Muscle layer of colon (tissue), 2 donors: ENCODE data around the gene NUP214.

ENCODE experiments used
- H3K27ac ChIP-seq: one replicate; pipeline ENCODE4 v1.7.0; 2013; ENCODE audit warnings: low read depth, mild to moderate bottlenecking, low read length, moderate library complexity
- H3K27me3 ChIP-seq, 2 donors: one replicate each; pipeline ENCODE4 v1.7.0; 2013; ENCODE audit warnings: low read length in 2 of 2, mild to moderate bottlenecking in 2 of 2; ENCODE audit not compliant: insufficient read depth in 2 of 2, control insufficient read depth in 1 of 2
- H3K36me3 ChIP-seq: one replicate; pipeline ENCODE4 v1.7.0; 2013; ENCODE audit warnings: mild to moderate bottlenecking, low read length; ENCODE audit not compliant: insufficient read depth
- H3K4me1 ChIP-seq: one replicate; pipeline ENCODE4 v1.7.0; 2013; ENCODE audit warnings: mild to moderate bottlenecking, low read length; ENCODE audit not compliant: insufficient read depth
- H3K4me3 ChIP-seq, 2 donors: one replicate each; pipeline ENCODE4 v1.7.0; 2013; ENCODE audit warnings: low read length in 2 of 2, low read depth in 1 of 2, mild to moderate bottlenecking in 1 of 2, moderate library complexity in 1 of 2
- H3K9ac ChIP-seq: one replicate; pipeline ENCODE4 v1.7.0; 2013; ENCODE audit warnings: low read length
- H3K9me3 ChIP-seq: one replicate; pipeline ENCODE4 v1.7.0; 2013; ENCODE audit warnings: mild to moderate bottlenecking, low read length
- donor health status: abdominal sarcoma.
- donor health status: Adenocarcinoma of cecum.

Gene NUP214

DNA sequence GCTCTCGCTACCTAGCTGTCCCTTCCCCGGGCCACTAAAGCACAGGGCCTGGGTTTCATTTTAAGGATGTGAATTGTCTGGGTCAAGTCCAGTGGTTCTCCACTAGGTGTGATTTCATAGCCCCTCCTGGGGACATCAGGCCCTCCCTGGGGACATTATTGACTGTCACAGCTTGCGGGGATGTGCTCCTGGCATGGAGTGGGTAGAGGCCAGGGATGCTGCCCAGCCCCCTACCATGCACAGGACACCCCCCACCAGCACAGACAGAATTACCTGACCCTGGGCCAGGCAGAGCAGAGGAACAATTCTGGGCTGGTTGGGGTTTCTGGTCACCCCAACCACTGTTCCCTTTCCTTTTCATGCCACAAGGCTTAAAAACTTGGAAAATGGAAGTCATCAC lies 146.8 kb downstream of the NUP214 start:
- Histone ChIP-seq H3K4me1 (no peaks in the 10 kb centered on the region), H3K9me3 (no peaks in the 10 kb centered on the region), H3K4me3 (no peak overlapping the region), H3K27me3 (peaks cover 0 to 28% of the 10 kb centered on the region in 2 donors), H3K36me3 (no peaks in the 10 kb centered on the region), H3K27ac (no peak overlapping the region), H3K9ac (no peak overlapping the region)

DNA sequence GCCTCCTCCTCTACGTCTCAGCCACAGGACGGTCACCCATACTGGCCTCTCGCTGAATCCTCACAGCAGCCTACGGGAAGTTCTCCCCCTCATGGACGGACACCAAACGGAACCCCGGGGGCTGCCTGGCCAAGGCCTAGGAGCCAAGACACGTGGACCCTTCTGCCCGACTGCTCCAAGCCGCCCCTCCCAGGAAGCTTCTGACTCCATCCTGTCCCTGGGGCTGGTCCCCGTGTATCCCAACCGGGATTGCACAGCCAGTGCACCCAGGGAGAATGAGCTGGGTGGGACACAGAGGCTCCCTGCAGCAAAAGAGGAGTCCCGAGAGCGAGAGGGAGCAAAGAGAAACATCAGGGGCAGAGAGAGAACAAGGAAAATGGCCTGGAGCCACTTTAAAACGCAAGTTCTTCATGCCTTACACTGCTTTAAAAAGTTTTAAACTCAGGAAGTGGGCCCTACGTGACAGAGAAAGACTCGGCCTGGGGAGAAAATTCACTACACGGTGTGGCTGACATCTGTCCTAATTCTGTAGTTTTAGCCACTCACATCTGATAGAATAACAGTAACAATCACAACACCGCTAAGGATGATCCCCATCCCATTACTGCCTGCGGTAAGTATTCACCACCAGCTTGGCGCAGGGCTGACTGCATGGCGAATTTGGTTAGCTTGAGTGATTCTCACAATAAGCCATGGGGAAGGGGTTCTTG lies 147.9 kb downstream of the NUP214 start:
- no peaks in the 10 kb centered on the region for H3K9me3 ChIP-seq
- H3K4me1 ChIP-seq, result no peaks in the 10 kb centered on the region
- no peak overlapping the region for H3K27ac ChIP-seq
- peaks cover 0 to 28% of the 10 kb centered on the region in 2 donors for H3K27me3 ChIP-seq
- no peak overlapping the region for H3K4me3 ChIP-seq
- no peaks in the 10 kb centered on the region for H3K36me3 ChIP-seq
- no peak overlapping the region for H3K9ac ChIP-seq

DNA sequence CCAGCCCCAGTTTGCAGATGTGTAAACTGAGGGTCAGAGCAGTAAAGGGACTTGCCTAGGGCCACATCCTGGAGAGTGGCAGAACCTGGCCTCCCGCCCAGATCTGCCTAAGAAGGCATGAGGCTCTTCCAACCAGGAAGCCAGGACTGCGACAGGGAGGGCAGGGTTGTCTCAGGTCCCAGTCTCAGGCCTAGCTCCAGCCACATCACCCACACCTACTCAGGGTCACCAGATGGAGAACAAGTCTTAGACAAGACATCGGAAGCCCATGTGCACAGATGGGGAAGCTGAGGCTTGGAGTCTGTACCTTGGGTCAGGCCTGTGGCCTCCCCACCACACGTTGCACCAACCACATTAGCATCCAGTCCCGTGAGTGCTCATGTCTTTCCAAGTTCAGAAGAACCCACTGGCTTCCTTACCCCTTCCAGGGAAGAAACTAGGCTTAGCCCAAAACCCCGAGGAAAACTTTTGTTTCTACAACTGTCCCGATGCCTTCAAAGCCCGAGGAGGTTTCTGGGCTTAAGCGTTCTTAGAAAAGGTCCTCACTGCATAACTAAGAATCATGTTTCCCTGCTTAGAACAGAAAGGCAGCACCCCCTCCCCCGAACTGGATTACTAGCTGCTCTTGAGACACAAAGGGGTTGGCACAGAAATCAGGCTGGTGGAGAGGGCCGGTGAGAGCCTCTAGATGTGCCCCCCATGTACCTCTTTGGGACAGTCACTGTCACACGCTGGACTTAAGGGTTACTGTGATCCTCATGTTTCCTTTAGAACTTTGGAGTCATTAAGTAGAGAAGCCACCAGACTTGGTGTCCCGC lies 148.7 kb downstream of the NUP214 start:
- Histone ChIP-seq H3K9ac (no peak overlapping the region), H3K36me3 (no peaks in the 10 kb centered on the region), H3K9me3 (no peaks in the 10 kb centered on the region), H3K4me1 (no peaks in the 10 kb centered on the region), H3K27me3 (peaks cover 0 to 28% of the 10 kb centered on the region in 2 donors), H3K4me3 (no peak overlapping the region), H3K27ac (no peak overlapping the region)

DNA sequence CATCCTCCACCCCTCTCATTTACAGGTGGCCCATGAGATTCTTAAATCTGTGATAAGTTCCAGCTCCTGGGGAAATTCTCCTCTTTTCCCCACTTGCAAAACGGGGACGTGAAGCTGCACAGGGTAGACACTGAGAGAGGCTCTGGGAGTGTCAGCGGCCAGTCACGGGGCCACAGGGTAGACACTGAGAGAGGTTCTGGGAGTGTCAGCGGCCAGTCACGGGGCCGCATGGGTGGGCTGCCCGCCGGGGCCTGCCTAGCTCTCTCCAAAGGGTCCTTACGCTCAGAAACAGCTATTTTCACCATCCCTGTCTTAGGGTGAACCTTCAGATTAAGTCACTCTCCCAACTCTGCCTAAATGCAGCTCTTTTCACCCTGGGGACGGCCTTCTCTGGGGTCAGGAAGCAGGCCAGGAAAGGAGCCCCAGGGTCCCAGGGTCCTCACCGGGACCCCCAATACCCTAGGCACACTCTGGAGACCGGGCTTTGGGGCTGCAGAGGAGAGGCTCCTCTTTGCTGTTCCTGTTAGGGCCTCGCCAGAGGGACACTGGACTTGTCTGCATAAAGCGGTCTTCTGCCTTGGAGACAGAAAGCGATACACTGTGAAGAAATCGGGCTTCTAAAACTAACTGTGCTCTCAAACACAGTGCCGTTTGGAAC lies 149.4 kb downstream of the NUP214 start:
- no peaks in the 10 kb centered on the region for H3K9me3 ChIP-seq
- H3K9ac ChIP-seq, result no peak overlapping the region
- H3K4me3 ChIP-seq, result no peak overlapping the region
- peaks cover 0 to 28% of the 10 kb centered on the region in 2 donors for H3K27me3 ChIP-seq
- no peaks in the 10 kb centered on the region for H3K36me3 ChIP-seq
- H3K4me1 ChIP-seq, result no peaks in the 10 kb centered on the region
- no peak overlapping the region for H3K27ac ChIP-seq

DNA sequence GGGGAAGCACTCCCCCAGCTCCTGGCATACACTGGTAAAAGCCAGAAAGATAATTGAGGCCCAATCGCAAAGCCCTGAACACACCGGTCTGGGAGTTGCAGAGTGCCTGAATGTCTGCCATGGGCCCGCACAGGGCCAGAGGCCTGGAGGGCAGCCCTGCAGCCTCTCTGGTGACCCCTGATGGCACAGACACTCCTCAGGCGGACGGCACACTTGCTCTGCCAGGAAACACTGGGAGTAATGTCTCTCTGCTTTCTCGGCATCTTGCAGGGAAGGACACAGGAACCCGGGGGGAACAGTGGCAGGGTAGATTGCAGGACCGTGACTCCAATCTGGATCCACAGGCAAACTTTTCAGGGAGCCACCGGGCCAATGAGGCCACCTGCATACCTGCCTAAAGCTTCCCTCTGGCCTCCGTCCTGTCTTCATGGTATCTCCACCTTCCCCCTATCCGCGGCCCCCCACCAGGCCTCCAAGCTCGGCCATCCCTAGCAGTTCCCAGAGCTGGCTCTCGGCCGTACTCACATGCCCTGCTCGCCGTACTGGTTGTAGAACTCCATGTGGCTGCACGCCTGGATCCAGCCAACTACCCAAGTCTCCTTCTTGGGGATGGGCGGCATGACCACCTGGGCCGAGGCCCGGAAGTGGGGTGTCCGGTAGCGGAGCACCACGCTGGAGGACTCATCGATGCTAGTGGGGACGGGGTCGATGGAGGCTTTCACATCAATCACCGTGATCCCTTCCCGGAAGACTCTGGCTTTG lies 150.1 kb downstream of the NUP214 start:
- Histone ChIP-seq H3K36me3 (no peaks in the 10 kb centered on the region), H3K4me3 (peak overlapping the region in 1 of 2 donors; percentile 11), H3K27ac (peak overlapping the region; percentile 14), H3K9me3 (no peaks in the 10 kb centered on the region), H3K9ac (no peak overlapping the region), H3K27me3 (peaks cover 0 to 33% of the 10 kb centered on the region in 2 donors), H3K4me1 (no peaks in the 10 kb centered on the region)

DNA sequence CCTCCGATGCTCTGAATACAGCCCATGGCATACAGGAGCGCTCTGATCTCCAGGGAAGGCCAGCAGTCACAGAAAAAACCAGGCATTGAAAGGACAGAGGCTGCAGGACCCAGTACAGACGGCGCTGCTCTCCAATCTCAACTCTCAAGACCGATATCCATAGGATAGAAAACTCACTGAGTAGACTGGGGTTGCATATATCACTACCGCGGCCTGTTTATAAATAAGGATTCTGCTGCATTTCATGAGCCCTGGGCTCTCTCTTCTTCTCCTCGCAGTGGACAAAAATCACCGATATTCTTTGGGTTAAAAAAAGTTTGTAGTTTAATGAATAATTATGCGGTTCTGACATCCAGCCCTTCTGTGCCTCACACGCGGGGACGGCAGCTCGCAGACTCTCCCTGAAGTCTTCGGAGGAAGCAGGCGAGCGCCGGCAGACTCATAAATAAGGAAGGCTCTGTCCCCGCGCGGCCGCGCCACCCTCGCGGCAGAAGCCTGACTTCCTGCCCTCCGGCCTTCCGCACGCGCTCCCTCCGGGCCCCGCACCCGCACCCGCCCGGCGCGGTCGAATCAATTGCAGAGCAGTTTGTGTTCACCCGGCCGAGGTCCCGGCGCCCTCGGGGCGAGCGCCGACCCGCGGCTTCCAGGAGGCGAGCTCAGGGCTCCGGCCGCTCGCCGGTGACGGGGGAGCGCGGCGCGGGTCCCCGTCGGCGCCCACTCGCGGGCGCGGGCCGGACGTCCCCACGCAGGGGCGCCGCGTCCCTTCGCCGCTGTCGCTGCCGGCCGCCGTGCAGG lies 150.9 kb downstream of the NUP214 start, which contains the start of gene FAM78A:
Gene FAM78A, minus strand, starts transcription at position 417 of the 795 bp plus-strand sequence. Its CDS starts 331 bp downstream, at position 86.
- Histone ChIP-seq H3K9ac (no peak within 1 kb of the TSS), H3K27ac (peak within 1 kb of the TSS; percentile 14), H3K4me3 (peak within 1 kb of the TSS; percentile 32 to 71), H3K9me3 (no peaks in the 10 kb centered on the region), H3K4me1 (no peaks in the 10 kb centered on the region), H3K36me3 (no peaks in the 10 kb centered on the region), H3K27me3 (peaks cover 0 to 37% of the 10 kb centered on the region in 2 donors)

DNA sequence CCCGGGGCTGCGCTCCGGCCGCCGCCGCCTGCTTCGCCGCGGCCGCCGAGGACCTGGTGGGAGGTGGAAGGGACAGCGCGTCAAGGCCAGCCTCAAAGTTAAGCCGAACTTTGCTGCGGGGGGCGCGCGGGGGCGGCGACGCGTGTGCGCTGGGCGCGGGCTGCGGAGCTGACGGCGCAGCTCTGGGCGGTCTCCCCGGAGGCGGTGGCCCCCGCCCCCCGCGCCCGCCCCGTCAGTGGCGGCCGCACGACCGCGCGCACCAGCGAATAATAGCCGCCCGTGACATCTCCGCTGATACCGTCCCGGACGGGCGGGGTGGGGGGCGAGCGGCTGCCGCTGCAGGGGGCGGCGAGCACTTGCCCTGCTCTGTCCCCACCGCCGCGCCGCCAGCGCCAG lies 151.5 kb downstream of the NUP214 start:
- H3K36me3 ChIP-seq, result no peaks in the 10 kb centered on the region
- H3K4me1 ChIP-seq, result no peaks in the 10 kb centered on the region
- no peaks in the 10 kb centered on the region for H3K9me3 ChIP-seq
- H3K4me3 ChIP-seq, result peak overlapping the region in 1 of 2 donors; percentile 71
- no peak overlapping the region for H3K9ac ChIP-seq
- H3K27ac ChIP-seq, result no peak overlapping the region
- H3K27me3 ChIP-seq, result peaks cover 1 to 43% of the 10 kb centered on the region in 2 donors

DNA sequence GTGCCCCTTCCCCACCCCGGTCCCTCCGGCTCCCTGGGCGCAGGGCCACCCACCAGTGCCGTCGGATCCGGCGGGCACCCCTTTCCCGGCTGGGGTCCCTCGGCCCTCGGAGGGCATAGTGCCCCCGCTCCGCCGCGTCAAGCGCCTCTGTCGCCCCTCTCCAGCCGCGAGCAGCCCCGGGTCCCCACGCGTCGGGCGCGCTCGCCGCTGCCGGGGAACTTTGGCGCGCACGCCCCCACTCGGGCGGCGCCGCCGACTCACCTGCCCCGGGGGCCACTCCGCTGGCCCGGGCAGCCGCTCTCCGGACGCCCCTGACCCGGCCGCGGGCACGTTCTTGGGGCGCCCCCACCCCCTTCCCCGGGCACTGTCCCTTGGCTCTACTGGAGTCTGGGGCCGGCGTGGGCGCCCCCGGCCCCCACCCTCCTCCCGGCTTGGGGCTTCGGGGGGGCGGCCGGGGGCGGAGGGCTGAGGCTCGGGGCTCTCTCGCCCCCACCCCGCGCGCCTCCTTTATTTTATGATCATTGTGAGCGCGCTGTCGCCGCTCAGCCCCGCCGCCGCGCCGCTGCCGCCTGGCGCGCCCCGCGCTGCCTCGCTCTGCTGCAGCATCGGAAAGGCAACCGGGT lies 152.0 kb downstream of the NUP214 start:
- no peaks in the 10 kb centered on the region for H3K4me1 ChIP-seq

DNA sequence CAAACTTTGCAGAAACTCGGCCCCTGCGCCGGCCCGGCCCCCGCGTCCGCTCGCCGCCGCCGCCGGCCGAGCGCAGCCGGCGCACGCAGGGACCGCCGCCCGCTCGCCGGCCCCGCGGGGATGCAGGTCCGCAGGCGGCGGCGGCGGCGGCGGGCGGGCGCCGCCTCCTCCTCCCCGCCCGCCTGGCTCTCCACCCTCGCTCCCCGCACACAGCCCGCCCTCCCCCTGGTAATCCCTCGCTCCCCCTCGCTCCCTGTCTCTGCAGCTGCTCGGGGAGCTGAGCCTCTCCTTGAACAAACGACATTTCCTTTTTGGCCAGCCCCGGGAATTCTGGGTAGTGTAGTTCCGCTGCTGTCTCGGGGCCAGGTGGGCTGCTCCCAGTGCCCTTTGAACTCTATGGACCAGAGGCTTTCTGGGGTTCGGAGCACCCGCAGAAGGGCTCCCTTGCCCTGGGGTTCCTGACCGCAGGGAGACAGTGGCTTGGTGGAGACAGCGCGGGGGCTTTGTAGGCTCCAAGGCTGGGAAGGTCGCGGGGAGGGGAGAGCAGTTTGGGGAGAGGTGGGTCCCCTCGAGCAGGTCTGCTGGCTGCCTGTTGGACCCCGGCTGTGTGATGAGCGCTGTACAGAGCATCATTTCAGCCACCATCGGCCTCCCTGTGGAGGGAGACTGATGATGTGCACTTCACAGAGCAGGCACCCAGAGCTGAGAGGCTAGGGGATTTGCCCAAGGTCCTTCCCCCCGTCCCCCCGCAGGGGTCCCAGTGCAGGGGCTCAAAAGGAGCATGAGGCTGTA lies 152.7 kb downstream of the NUP214 start:
- peak overlapping the region; percentile 32 to 71 for H3K4me3 ChIP-seq
- H3K9me3 ChIP-seq, result no peaks in the 10 kb centered on the region
- no peaks in the 10 kb centered on the region for H3K36me3 ChIP-seq
- no peak overlapping the region for H3K9ac ChIP-seq
- H3K27ac ChIP-seq, result no peak overlapping the region
- H3K4me1 ChIP-seq, result no peaks in the 10 kb centered on the region
- H3K27me3 ChIP-seq, result peaks cover 6 to 50% of the 10 kb centered on the region in 2 donors

More for the DNA sequence above, 152.0 kb downstream of the NUP214 start:
- Histone ChIP-seq H3K9ac (no peak overlapping the region), H3K36me3 (no peaks in the 10 kb centered on the region), H3K4me3 (peak overlapping the region; percentile 32 to 71), H3K27ac (no peak overlapping the region), H3K27me3 (peaks cover 6 to 44% of the 10 kb centered on the region in 2 donors), H3K9me3 (no peaks in the 10 kb centered on the region)
